ENCODE results near the gene CDH13.

Gene CDH13

DNA sequence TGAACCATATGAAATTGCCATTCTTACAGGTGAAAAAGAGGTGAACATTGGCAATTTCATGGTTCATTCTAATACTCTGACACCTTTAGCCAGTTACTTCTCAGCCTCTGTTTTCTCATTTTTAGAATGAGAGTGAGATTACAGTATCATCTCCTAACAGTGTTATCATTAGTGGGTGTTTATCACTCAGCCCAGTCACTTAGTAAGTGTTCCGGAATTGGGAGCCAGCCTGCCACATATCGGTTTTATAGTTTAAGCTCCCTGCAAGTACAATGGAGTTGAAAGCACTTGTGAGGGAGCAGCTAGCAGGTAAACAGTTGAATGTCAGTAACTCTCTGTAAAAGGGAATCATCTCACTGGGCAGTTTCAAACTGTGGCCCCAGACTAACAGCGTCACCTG lies 597.9 kb downstream of the CDH13 start:
- Histone ChIP-seq H3K4me3 (ENCODE audit: low read length) (no peak overlapping the region), H3K9ac (ENCODE audit: low read length) (no peak overlapping the region), H3K9me3 (ENCODE audit: control insufficient read depth, low read length) (no peaks in the 10 kb centered on the region)

GRCh38 chr16:83227336-83227735 lies 600.6 kb downstream of the CDH13 start:
- no peaks in the 10 kb centered on the region for H3K9me3 ChIP-seq (ENCODE audit: control insufficient read depth, low read length)
- H3K27me3 ChIP-seq (ENCODE audit: control insufficient read depth, insufficient read depth, low read length), result no peaks in the 10 kb centered on the region
- H3K4me3 ChIP-seq (ENCODE audit: low read length), result no peak overlapping the region
- H3K4me1 ChIP-seq (ENCODE audit: control insufficient read depth, insufficient read depth, low read length), result no peaks in the 10 kb centered on the region
- H3K9ac ChIP-seq (ENCODE audit: low read length), result no peak overlapping the region
- H3K36me3 ChIP-seq (ENCODE audit: control insufficient read depth, insufficient read depth, low read length), result no peaks in the 10 kb centered on the region

More for the DNA sequence above, 597.9 kb downstream of the CDH13 start:
- no peaks in the 10 kb centered on the region for H3K4me1 ChIP-seq (ENCODE audit: control insufficient read depth, insufficient read depth, low read length)
- no peaks in the 10 kb centered on the region for H3K36me3 ChIP-seq (ENCODE audit: control insufficient read depth, insufficient read depth, low read length)
- H3K27me3 ChIP-seq (ENCODE audit: control insufficient read depth, insufficient read depth, low read length), result no peaks in the 10 kb centered on the region

- no peaks in the 10 kb centered on the region for H3K9me3 ChIP-seq (ENCODE audit: control insufficient read depth, low read length)
- H3K36me3 ChIP-seq (ENCODE audit: control insufficient read depth, insufficient read depth, low read length), result no peaks in the 10 kb centered on the region
- H3K27me3 ChIP-seq (ENCODE audit: control insufficient read depth, insufficient read depth, low read length), result no peaks in the 10 kb centered on the region
- no peak overlapping the region for H3K9ac ChIP-seq (ENCODE audit: low read length)
- H3K4me3 ChIP-seq (ENCODE audit: low read length), result no peak overlapping the region
- no peaks in the 10 kb centered on the region for H3K4me1 ChIP-seq (ENCODE audit: control insufficient read depth, insufficient read depth, low read length)
These were observed 605.0 kb downstream of the CDH13 start for GRCh38 chr16:83231729-83232128.

DNA sequence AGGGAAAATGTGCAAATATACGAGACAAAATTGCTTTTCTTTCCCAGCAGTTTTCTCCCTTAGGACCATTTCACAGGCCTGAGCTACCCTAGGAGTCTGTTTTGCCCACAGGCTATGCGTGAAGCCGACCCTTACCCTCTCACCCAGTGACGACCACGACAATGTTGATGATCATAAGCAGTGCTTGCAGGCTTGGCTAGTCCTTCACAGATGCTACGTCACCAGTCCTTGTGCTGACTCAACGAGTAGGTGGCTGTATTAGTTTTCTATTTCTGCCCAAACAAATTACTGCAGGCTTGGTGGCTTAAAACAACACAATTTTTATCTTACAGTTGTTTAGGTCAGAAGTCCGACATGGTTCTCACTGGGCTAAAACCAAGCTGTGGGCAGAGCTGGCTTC lies 606.4 kb downstream of the CDH13 start:
- H3K27me3 ChIP-seq (ENCODE audit: control insufficient read depth, insufficient read depth, low read length), result no peaks in the 10 kb centered on the region
- no peaks in the 10 kb centered on the region for H3K9me3 ChIP-seq (ENCODE audit: control insufficient read depth, low read length)
- H3K4me3 ChIP-seq (ENCODE audit: low read length), result no peak overlapping the region
- no peaks in the 10 kb centered on the region for H3K4me1 ChIP-seq (ENCODE audit: control insufficient read depth, insufficient read depth, low read length)
- H3K9ac ChIP-seq (ENCODE audit: low read length), result no peak overlapping the region
- no peaks in the 10 kb centered on the region for H3K36me3 ChIP-seq (ENCODE audit: control insufficient read depth, insufficient read depth, low read length)

DNA sequence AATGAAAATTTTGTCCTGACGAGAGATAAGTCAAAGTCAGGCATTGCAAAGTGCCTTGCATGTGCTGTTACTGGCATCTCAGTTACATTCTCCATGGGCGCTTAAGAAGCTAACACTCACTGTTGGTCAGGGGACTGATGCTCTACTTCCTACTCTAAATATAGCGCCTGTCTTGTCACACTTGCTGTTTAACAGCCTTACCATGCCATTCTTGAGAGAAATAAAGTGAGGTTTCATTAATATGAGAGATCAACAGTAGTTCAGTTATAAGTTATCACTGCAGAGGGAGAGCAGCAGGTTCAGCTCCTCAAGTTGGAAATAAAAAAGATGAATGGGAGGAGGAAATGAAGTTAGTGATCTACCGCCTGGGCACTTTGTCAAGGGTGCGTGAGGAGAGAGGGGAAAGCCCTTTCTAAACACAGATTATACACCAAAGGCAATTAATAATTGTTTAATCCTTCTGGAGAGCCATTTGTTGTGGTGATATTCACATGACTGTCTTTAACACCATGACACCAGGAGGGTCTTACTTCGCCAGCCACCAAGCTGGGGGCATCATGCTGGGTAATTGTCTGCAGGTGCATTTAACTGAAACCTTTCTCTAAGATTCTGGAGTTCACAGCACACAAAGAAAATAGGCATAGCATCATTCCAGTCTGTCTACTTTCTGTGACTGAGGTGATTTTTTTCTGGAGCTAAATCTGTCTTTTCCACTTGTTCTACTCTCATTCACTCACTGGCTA lies 612.4 kb downstream of the CDH13 start:
- Histone ChIP-seq H3K36me3 (ENCODE audit: control insufficient read depth, insufficient read depth, low read length) (no peaks in the 10 kb centered on the region), H3K4me3 (ENCODE audit: low read length) (no peak overlapping the region), H3K27me3 (ENCODE audit: control insufficient read depth, insufficient read depth, low read length) (no peaks in the 10 kb centered on the region), H3K9me3 (ENCODE audit: control insufficient read depth, low read length) (no peaks in the 10 kb centered on the region), H3K9ac (ENCODE audit: low read length) (no peak overlapping the region), H3K4me1 (ENCODE audit: control insufficient read depth, insufficient read depth, low read length) (no peaks in the 10 kb centered on the region)

DNA sequence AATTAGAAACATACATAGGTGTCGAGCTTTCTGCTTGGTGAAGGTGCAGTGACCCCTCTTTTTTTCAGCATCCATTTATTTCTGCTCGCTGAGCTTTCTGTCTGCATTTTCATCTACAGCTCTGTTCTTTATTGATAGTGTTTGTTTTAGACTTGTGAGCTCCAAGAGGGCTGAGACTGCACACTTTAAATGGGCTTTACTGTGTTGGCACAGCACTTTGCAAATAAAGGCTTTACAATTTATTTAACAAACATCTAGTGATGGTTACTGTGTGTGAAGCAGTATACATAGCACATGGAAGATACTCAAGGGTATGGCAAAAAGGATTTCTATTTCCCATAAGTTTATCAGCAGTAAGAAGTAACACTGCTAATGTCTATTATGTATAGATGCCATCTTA lies 617.3 kb downstream of the CDH13 start:
- H3K9me3 ChIP-seq (ENCODE audit: control insufficient read depth, low read length), result no peaks in the 10 kb centered on the region
- no peak overlapping the region for H3K9ac ChIP-seq (ENCODE audit: low read length)
- H3K36me3 ChIP-seq (ENCODE audit: control insufficient read depth, insufficient read depth, low read length), result no peaks in the 10 kb centered on the region
- no peaks in the 10 kb centered on the region for H3K4me1 ChIP-seq (ENCODE audit: control insufficient read depth, insufficient read depth, low read length)
- H3K4me3 ChIP-seq (ENCODE audit: low read length), result no peak overlapping the region
- H3K27me3 ChIP-seq (ENCODE audit: control insufficient read depth, insufficient read depth, low read length), result no peaks in the 10 kb centered on the region

- Histone ChIP-seq H3K9ac (ENCODE audit: low read length) (no peak overlapping the region), H3K36me3 (ENCODE audit: control insufficient read depth, insufficient read depth, low read length) (no peaks in the 10 kb centered on the region), H3K4me3 (ENCODE audit: low read length) (no peak overlapping the region), H3K4me1 (ENCODE audit: control insufficient read depth, insufficient read depth, low read length) (no peaks in the 10 kb centered on the region), H3K27me3 (ENCODE audit: control insufficient read depth, insufficient read depth, low read length) (no peaks in the 10 kb centered on the region), H3K9me3 (ENCODE audit: control insufficient read depth, low read length) (no peaks in the 10 kb centered on the region)
These were observed 618.3 kb downstream of the CDH13 start for GRCh38 chr16:83245061-83245460.

DNA sequence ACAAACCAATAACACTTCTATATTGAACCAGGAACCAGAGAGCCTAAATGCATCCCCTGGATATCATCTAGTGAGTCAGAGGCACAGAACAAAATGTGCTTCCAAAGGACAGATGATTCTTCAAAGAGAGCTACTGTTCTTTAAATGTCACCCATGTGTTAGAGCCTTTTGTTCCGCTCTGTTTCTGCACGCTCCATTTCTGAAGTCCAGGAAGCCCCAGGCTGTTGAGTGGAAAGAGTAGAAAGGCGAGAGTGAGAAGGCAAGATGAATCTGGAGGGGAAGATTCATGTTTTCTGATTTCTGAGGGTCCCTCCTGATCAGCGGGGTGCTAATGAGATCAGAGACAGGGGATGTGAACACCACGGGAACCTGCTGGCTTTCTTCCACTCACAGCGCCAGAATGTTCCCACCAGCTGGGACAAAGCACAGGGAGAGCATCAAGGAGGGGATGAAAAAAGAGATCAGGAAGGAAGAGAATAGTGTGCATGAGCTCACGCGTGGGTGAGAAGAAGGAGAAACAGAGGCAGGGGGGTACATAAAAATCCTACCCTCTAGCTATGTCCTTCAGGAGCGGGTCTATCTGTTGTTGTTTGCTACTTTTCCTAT lies 621.1 kb downstream of the CDH13 start:
- Histone ChIP-seq H3K4me1 (ENCODE audit: control insufficient read depth, insufficient read depth, low read length) (no peaks in the 10 kb centered on the region), H3K36me3 (ENCODE audit: control insufficient read depth, insufficient read depth, low read length) (no peaks in the 10 kb centered on the region), H3K9ac (ENCODE audit: low read length) (no peak overlapping the region), H3K4me3 (ENCODE audit: low read length) (no peak overlapping the region), H3K27me3 (ENCODE audit: control insufficient read depth, insufficient read depth, low read length) (no peaks in the 10 kb centered on the region), H3K9me3 (ENCODE audit: control insufficient read depth, low read length) (no peaks in the 10 kb centered on the region)

- Histone ChIP-seq H3K9ac (ENCODE audit: low read length) (no peak overlapping the region), H3K4me3 (ENCODE audit: low read length) (no peak overlapping the region), H3K36me3 (ENCODE audit: control insufficient read depth, insufficient read depth, low read length) (no peaks in the 10 kb centered on the region), H3K27me3 (ENCODE audit: control insufficient read depth, insufficient read depth, low read length) (no peaks in the 10 kb centered on the region), H3K9me3 (ENCODE audit: control insufficient read depth, low read length) (no peaks in the 10 kb centered on the region), H3K4me1 (ENCODE audit: control insufficient read depth, insufficient read depth, low read length) (no peaks in the 10 kb centered on the region)
These were observed 622.1 kb downstream of the CDH13 start for GRCh38 chr16:83248735-83249463.

GRCh38 chr16:83253521-83253920 lies 626.8 kb downstream of the CDH13 start:
- Histone ChIP-seq H3K36me3 (ENCODE audit: control insufficient read depth, insufficient read depth, low read length) (no peaks in the 10 kb centered on the region), H3K4me1 (ENCODE audit: control insufficient read depth, insufficient read depth, low read length) (no peaks in the 10 kb centered on the region), H3K9me3 (ENCODE audit: control insufficient read depth, low read length) (no peaks in the 10 kb centered on the region), H3K27me3 (ENCODE audit: control insufficient read depth, insufficient read depth, low read length) (no peaks in the 10 kb centered on the region), H3K4me3 (ENCODE audit: low read length) (no peak overlapping the region), H3K9ac (ENCODE audit: low read length) (no peak overlapping the region)

DNA sequence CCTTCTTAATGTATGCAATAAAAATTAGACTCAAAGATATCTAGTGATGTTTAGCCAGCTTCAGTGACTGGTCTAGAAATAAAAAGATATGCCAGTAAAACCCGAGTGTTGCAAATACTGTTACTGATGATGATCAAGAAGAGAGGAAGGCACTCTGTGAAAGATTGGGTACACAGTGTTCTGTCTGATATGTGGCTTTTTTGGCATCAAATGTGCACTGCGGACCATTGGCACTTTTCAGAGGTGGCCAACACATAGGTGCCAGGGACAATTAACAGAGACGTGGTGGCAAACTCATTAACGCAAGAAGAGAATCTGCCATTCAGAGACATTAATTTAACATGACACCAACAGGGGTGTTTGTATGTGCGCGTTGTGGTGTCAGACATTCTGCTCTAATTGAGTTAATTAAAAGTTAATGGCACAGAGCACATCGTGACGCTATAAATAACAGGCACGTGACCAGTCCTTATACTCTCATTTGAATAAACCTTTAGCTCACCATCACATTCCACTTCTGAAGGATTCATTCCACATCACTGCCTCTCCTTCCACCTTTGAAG lies 631.7 kb downstream of the CDH13 start:
- Histone ChIP-seq H3K36me3 (ENCODE audit: control insufficient read depth, insufficient read depth, low read length) (no peaks in the 10 kb centered on the region), H3K9ac (ENCODE audit: low read length) (no peak overlapping the region), H3K4me3 (ENCODE audit: low read length) (no peak overlapping the region), H3K4me1 (ENCODE audit: control insufficient read depth, insufficient read depth, low read length) (no peaks in the 10 kb centered on the region), H3K9me3 (ENCODE audit: control insufficient read depth, low read length) (no peaks in the 10 kb centered on the region), H3K27me3 (ENCODE audit: control insufficient read depth, insufficient read depth, low read length) (no peaks in the 10 kb centered on the region)

All from mucosa of stomach (tissue), 1 donor.